Endodermal cell (in vitro differentiated cells): Measurements from ENCODE around the gene FAM149A. TPM values are rescaled to one million over a fixed set of nuclear protein-coding genes. Genes with fewer than 3 reads are reported as not detected.

Experiments used
- DNase-seq: peaks from one replicate; pipeline ENCODE4 v3.0.0-alpha.2; 2017
- H3K27ac ChIP-seq: 2 replicates; pipeline ENCODE4 v1.5.1; 2013; ENCODE audit warnings: mild to moderate bottlenecking, low read depth, low read length, moderate library complexity
- H3K27me3 ChIP-seq: 2 replicates; pipeline ENCODE4 v1.6.1; 2013; ENCODE audit warnings: mild to moderate bottlenecking, low read length, moderate library complexity; ENCODE audit not compliant: insufficient read depth, control insufficient read depth, poor library complexity, severe bottlenecking
- H3K36me3 ChIP-seq: 2 replicates; pipeline ENCODE4 v1.7.0; 2013; ENCODE audit warnings: mild to moderate bottlenecking, low read length, moderate library complexity; ENCODE audit not compliant: control insufficient read depth, insufficient read depth
- H3K4me1 ChIP-seq: one replicate; pipeline ENCODE4 v1.7.0; 2013; ENCODE audit warnings: low read length; ENCODE audit not compliant: control insufficient read depth, insufficient read depth
- H3K4me3 ChIP-seq: 2 replicates; pipeline ENCODE4 v1.5.1; 2013; ENCODE audit warnings: mild to moderate bottlenecking, low read length, moderate library complexity
- H3K9ac ChIP-seq: 2 replicates; pipeline ENCODE4 v1.6.1; 2013; ENCODE audit warnings: mild to moderate bottlenecking, low read length, moderate library complexity; ENCODE audit not compliant: poor library complexity, severe bottlenecking; ENCODE audit errors: extremely low read depth
- H3K9me3 ChIP-seq: 2 replicates; pipeline ENCODE4 v1.6.1; 2013; ENCODE audit warnings: mild to moderate bottlenecking, low read length, moderate library complexity; ENCODE audit not compliant: control insufficient read depth
- H3K27ac Mint-ChIP-seq: 2 replicates; pipeline ENCODE4 v1.8.0; 2020; ENCODE audit warnings: mixed read lengths
- H3K27me3 Mint-ChIP-seq: 2 replicates; pipeline ENCODE4 v1.8.0; 2021; ENCODE audit warnings: mild to moderate bottlenecking, mixed read lengths; ENCODE audit not compliant: insufficient read depth
- H3K36me3 Mint-ChIP-seq: 2 replicates; pipeline ENCODE4 v1.8.0; 2020; ENCODE audit warnings: low read depth, mixed read lengths
- H3K4me1 Mint-ChIP-seq: 2 replicates; pipeline ENCODE4 v1.8.0; 2020; ENCODE audit warnings: mixed read lengths
- H3K4me3 Mint-ChIP-seq: 2 replicates; pipeline ENCODE4 v1.8.0; 2020; ENCODE audit warnings: mild to moderate bottlenecking, moderate library complexity, mixed read lengths
- H3K9me3 Mint-ChIP-seq: 2 replicates; pipeline ENCODE4 v1.8.0; 2020; ENCODE audit warnings: mild to moderate bottlenecking, mixed read lengths
- WGBS, 2 experiments: methylation state at CpG; one replicate each; pipeline versions ENCODE4 v1.1.5 to v1.1.7; 2013; ENCODE audit warnings: missing lambda C conversion rate in 2 of 2, mixed read lengths in 1 of 2; ENCODE audit not compliant: insufficient coverage in 1 of 2, insufficient read length in 1 of 2; 5-methylcytosine and 5-hydroxymethylcytosine counted together
- total RNA-seq, 2 donors: library from RNA; stranded (reverse); fragmentation: NEBNext Ultra II Directional in 1 of 2; extraction: Animal tissue kit (Norgen Biotek cat#: 25700) in 1 of 2; gene quantifications; 2 replicates in 1 of 2; 3 replicates in 1 of 2; pipeline ENCODE4 v1.2.1, GENCODE V29; 2021
- TF ChIP-seq, protein P1 (sequence below): fragments of 200-600 bp; sonication (generic); conservative IDR thresholded peaks from 2 replicates; pipeline ENCODE4 v1.5.0; 2021; ENCODE audit warnings: antibody characterized with exemption, mild to moderate bottlenecking

FAM149A gene
- total RNA-seq, 2 donors from 2014 or later, result 2.4 to 3.3 TPM

DNA sequence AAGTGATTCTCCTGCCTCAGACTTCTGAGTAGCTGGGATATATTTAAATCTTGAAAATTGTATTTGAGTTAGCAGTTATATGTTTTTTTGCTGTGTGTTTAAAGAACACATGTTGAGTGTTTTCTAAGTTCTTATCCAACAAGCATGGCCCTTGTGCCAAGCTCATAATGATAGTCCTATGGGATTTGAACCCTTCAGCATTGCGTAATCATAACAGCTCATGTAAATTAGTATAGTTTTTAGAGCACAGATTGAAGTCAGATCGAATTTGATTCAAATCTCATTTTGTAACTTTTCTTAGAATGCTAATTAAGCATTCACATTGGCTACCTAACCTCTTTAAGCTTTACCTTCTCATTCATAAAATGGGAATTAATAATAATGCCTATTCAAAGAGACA lies 12.2 kb downstream of the FAM149A start:
- no peak for DNase-seq
- no peak overlapping the region for H3K27ac Mint-ChIP-seq
- no peaks in the 10 kb centered on the region for H3K36me3 Mint-ChIP-seq
- Histone ChIP-seq H3K27ac (no peak overlapping the region), H3K4me1 (no peaks in the 10 kb centered on the region), H3K9ac (no peak overlapping the region), H3K36me3 (no peaks in the 10 kb centered on the region), H3K9me3 (no peaks in the 10 kb centered on the region), H3K4me3 (no peak overlapping the region), H3K27me3 (no peaks in the 10 kb centered on the region)
- TF ChIP-seq, protein P1, sequence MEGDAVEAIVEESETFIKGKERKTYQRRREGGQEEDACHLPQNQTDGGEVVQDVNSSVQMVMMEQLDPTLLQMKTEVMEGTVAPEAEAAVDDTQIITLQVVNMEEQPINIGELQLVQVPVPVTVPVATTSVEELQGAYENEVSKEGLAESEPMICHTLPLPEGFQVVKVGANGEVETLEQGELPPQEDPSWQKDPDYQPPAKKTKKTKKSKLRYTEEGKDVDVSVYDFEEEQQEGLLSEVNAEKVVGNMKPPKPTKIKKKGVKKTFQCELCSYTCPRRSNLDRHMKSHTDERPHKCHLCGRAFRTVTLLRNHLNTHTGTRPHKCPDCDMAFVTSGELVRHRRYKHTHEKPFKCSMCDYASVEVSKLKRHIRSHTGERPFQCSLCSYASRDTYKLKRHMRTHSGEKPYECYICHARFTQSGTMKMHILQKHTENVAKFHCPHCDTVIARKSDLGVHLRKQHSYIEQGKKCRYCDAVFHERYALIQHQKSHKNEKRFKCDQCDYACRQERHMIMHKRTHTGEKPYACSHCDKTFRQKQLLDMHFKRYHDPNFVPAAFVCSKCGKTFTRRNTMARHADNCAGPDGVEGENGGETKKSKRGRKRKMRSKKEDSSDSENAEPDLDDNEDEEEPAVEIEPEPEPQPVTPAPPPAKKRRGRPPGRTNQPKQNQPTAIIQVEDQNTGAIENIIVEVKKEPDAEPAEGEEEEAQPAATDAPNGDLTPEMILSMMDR, result no peak
- whole genome bisulfite sequencing, 2 experiments, result 89 to 90% methylated on average over 2 of the region's 2 CpGs
- peak overlapping the region; percentile 59 for H3K4me3 Mint-ChIP-seq
- H3K9me3 Mint-ChIP-seq, result no peaks in the 10 kb centered on the region
- H3K4me1 Mint-ChIP-seq, result no peaks in the 10 kb centered on the region
- H3K27me3 Mint-ChIP-seq, result peaks cover 1% of the 10 kb centered on the region

DNA sequence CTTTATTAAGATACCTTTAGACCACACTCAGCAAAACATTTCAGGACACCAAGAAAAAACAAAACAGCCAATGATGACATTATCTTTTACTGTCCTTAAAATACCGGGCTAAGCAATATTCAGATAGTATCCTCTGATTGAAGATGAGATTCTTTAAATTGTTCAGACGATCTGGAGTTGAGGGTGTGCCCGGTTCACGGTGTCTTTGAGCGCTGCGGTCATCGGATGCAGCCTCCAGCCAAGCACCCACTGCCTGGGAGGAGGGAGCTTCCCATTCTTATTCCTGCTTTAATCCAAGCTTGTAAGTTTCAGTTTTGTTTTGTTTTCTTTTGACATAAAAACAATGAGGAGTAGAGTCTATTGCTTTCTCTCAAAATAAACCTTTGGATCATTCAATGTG lies 14.1 kb downstream of the FAM149A start:
- no peak overlapping the region for H3K9ac ChIP-seq
- TF ChIP-seq, protein P1, result no peak
- H3K27ac ChIP-seq, result no peak overlapping the region
- H3K36me3 Mint-ChIP-seq, result no peaks in the 10 kb centered on the region
- H3K27me3 Mint-ChIP-seq, result peaks cover 1% of the 10 kb centered on the region
- H3K4me1 ChIP-seq, result no peaks in the 10 kb centered on the region
- no peak overlapping the region for H3K27ac Mint-ChIP-seq
- H3K9me3 Mint-ChIP-seq, result no peaks in the 10 kb centered on the region
- 68 to 75% methylated on average over 7 of the region's 7 CpGs for WGBS, 2 experiments
- no peaks in the 10 kb centered on the region for H3K4me1 Mint-ChIP-seq
- H3K9me3 ChIP-seq, result no peaks in the 10 kb centered on the region
- no peaks in the 10 kb centered on the region for H3K36me3 ChIP-seq
- no peak for DNase-seq
- no peak overlapping the region for H3K4me3 ChIP-seq
- H3K4me3 Mint-ChIP-seq, result no peak overlapping the region
- H3K27me3 ChIP-seq, result no peaks in the 10 kb centered on the region

DNA sequence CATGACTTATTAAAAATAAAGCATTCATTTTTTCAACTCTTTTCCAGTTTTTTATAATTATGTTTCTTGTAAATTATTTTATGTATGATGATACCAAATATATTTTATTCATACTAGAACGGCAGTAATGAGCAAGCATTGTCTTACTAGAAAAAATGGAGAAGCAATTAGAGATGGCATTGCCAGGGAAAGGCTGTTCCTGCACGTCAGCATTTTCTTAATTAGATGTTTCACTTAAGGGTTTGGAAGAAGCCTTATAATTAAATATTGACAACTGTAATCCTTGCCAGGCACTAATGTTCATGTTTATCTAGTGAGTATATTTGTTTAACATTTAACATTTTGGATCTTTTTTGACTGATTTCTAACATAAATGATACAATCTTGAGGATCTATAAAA lies 16.6 kb downstream of the FAM149A start:
- Mint-ChIP-seq H3K36me3 (no peaks in the 10 kb centered on the region), H3K4me3 (no peak overlapping the region), H3K27ac (no peak overlapping the region), H3K27me3 (peaks cover 1% of the 10 kb centered on the region), H3K4me1 (no peaks in the 10 kb centered on the region), H3K9me3 (no peaks in the 10 kb centered on the region)
- Histone ChIP-seq H3K36me3 (no peaks in the 10 kb centered on the region), H3K9ac (no peak overlapping the region), H3K4me3 (no peak overlapping the region), H3K4me1 (no peaks in the 10 kb centered on the region), H3K9me3 (no peaks in the 10 kb centered on the region), H3K27me3 (no peaks in the 10 kb centered on the region), H3K27ac (no peak overlapping the region)
- 93 to 100% methylated on average over 1 to 2 of the region's 2 CpGs for WGBS, 2 experiments
- DNase-seq, result no peak
- TF ChIP-seq, protein P1, result no peak
